NCI-H128 (cell line): ENCODE data around the gene KDM1A.

ENCODE experiments used
- DNase-seq: peaks from one replicate; lab custom pipeline; 2025; ENCODE audit not compliant: unreplicated experiment; lab: John Stamatoyannopoulos, UW

The KDM1A gene

DNA sequence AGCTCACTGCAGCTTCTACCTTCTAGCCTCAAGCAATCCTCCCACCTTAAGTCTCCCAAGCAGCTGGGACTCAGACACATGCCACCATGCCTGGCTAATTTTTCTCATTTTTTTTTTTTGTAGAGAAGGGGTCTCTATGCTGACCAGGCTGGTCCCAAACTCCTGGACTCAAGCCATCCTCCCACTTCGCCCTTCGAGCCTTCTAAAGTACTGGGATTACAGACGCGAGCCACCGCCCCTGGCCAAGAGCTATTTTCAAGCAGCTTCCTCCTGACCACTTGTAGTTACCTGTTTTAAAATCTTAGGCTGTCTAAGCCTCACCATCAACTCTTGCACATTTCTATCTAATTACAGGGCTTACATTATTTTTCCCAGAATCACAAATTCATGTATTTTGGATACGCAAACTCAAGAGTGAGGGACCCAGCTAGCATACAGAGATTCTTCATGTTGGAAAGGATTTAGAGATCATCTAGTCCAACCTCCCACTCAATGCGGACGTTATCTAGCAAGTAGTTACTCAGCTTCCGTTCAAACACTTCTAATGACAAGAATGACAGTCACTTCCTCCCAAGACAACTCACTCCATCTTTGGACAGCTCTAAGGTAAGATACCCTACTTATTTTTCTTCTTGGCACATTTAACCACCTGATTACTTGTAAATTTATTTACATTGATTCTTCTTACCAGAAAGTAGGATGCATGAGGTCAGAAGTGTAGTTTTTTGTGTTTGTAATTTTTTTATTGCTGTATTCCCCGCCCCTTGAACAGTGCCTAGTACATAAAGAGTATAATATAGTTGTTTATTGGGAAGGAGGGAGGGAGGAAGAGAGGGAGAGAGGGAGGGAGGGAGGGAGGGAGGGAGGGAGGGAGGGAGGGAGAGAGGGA lies 84.0 kb downstream of the KDM1A start:
- DNase-seq, result no peak

- DNase-seq, result no peak
These were observed 89.8 kb downstream of the KDM1A start for GRCh38 chr1:23108918-23109533.

GRCh38 chr1:23110391-23110790 lies 91.1 kb downstream of the KDM1A start:
- DNase-seq, result no peak

DNA sequence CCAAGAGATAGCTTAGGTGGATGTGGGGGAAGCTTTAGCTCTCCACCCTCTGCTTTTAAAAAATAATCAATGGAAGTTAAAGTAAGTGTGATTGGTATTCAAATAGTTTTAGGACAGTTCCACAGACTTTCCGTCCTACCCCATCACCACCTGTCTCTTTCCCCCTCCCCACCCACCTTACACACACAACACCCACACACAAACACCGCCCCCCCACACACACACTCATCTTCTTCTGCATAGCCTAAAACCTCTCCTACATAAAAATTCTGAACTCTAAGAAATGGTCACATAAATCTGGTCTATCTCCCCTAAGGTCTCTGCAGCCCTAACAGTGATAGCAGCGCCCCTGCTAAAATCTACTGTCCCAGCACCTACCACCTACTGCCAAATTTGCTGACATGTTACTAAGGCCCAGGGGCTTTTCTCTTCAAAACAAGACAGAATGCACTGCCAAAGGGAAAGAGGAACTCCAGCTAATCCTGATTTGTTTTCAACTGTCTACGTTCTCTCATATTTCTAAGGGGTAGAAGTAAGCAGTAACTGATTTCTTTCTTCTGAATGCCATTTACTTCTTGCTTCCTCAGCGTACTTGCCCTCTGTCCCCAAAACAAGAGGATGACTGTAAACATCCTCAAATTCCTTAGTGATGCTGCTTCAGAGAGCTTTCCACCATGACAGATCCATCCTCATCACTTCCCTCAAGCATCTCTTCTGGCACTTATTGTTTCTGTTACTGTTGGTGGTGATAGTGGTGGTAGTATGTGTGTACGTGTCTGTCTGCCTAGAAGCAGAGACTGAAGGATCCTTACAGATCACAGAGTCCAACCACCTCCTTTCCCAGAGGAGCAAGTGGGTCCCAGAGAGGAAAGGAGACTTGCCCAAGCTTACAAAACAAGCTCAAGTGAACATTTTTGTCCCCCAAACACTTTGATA lies 92.6 kb downstream of the KDM1A start:
- DNase-seq, result no peak

DNA sequence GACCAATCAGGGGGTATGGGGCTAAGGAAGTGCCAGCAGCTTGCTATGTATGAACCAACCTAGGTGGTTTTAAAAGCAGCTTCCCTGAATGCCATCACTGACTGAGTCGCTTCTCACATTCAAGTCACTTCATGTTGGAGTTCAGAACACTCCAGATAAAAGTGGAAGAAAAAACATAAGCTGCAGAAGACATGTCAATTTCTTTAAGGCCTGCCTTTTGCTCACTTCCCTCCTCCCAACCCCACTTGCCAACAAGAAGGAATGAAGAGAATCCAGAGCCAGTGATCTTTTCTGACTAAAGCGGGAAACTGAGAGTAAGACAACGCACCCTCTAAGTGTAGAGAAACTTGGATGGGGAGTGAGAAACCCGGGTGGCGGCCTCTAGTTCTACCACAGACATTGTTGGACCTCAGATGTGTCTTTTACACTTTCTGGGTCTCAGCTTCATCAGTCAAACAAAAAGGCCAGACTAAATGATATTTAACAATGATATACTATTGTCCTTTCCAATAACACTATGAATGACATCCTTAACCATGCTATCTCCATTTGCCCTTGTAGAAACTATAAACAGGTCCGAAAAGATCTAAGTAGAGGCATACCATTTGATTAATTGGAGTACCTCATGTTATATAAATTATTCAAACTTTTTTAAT lies 95.3 kb downstream of the KDM1A start:
- DNase-seq, result no peak

- no peak for DNase-seq
These were observed 97.1 kb downstream of the KDM1A start for GRCh38 chr1:23116216-23116836.

DNA sequence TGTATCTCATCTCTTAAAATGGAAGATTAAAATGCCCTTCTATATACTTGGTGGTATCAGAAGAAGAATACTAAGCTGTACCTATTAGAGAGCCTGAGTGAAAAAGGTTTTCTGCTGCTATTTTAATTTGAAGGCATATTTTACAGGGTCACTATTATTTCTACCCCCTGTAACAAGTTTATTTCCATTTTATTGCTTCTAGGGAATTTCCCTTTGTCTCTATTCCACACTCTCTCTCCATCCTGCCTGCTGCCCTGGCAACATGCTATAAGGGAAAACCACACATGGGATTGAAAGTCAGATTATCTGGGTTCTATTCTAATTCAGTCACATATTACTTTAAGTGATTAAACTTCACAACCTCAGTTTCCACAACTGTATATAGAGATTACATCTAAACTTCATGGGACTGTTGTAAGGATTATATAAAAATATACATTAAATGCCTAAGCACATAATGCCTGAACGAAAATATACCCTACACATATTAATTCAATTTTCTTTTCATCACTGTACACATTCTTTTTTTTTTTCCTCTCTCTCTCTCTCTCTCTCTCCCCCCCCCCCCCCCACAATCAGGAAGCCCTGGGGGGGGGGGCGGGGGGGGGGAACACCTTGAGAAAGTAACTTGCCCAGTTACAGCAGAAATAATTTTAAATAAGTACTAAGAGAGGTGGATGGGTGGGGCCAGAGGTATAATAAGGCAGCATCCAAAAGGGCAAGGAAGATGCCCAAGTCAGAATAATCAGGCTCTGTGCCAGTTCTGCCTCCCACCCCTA lies 97.8 kb downstream of the KDM1A start:
- DNase-seq, result no peak

GRCh38 chr1:23118407-23118806 lies 99.1 kb downstream of the KDM1A start:
- no peak for DNase-seq

DNA sequence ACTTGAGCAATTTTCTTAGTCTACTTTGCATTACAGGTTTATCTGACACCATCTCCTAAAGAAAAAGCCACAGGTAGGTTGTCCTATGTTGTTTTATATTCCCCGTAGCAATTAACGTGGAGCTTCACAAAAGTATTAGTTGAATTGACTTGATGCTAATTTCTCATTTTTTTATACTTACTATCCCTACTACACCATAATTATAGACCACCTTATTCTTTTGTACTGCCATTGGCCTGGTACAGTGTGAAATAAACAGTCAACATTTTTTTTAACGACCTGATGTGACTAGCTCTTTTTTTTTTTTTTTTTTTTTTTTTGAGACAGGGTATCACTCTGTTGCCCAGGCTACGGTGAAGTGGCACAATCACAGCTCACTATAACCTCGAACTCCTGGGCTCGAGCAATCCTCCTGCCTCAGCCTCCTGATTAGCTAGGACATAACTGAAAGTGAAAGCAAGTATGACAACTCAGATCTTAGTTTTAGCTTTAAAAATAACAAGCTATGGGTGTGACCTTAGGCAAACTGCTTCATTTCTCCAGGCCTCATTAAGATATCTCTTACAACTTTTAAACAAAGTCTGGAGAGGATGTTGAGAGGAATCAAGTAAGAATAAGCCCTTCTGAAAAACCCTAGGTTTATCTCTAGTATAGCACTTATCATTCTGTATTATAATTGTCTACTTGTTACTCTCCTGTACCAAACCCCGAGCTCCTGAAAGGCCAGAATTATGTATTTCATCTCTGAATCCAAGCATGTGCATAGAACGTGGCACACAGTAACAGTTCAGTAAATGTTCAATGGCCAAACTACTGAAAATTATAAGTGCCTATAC lies 99.9 kb downstream of the KDM1A start:
- no peak for DNase-seq

GRCh38 chr1:23120383-23120782 lies 101.1 kb downstream of the KDM1A start:
- no peak for DNase-seq

DNA sequence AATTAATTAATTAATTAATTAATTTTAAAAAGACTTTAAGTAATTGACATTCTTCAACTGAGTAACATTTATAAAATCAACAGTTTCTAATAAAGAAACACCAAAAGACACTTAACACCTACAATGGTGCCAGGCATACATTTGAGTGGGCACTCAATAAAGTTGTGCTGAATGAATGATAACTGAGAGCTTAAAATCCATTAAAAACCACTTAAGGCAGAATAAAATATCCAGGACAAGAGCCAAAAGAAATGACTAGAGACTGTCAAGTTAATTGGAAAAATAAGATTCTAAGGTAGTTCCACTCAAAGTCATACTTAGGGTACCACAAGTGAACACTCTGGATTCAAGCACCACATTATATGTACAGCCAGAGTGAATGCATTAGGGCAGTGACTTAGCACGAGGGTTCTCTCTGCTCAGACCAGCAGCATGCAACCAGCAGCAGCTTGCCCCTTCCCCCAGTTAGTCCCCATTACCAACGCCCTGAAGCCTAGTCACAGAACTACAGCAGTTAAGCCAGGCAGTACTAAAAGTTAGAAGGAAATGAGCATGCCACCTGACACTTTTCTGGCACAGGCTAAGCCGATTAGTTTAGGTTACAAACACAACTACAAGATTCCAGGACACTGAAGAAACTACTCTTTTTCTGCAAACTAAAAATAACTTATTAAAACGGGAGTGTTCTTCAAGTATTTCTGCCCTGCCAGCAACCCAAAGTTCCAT lies 102.9 kb downstream of the KDM1A start:
- DNase-seq, result no peak

- DNase-seq, result no peak
These were observed 103.5 kb downstream of the KDM1A start for GRCh38 chr1:23122796-23123195.

GRCh38 chr1:23123528-23123927 lies 104.3 kb downstream of the KDM1A start:
- no peak for DNase-seq

DNA sequence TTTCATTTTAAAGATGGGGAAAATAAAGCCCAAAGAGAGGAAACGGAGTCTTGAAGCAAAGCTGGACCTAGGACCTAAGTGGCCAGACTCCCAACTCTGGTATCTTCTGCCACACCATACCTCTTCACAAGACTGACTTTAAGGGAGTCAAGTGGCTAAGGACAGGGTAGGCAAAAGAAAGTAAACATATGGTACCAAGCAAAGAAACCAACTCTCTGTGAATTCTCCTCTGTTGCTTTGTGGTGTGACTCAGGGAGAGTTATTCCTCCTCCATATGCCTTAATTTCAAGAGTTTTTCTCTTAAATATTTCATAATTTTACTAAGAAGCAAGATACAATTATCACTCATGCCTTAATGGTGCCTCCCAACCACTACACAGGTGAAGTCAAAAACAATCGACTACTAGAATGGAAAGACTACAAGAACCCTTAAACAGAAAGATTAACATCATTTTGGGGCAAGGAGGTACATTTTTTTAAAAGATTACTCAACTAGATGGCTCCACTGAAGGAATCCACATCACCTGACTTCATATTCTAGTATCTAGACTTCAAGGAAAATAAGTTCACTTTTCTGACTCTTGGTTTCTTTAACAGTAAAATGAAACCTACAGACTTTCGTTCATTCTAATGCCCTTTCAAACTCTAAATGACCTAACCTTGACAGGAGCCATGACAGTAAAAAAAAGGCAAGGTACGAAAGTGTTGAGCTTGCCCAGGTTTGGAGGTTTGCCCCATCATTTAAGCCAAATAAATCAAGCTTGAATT lies 105.2 kb downstream of the KDM1A start:
- DNase-seq, result no peak

DNA sequence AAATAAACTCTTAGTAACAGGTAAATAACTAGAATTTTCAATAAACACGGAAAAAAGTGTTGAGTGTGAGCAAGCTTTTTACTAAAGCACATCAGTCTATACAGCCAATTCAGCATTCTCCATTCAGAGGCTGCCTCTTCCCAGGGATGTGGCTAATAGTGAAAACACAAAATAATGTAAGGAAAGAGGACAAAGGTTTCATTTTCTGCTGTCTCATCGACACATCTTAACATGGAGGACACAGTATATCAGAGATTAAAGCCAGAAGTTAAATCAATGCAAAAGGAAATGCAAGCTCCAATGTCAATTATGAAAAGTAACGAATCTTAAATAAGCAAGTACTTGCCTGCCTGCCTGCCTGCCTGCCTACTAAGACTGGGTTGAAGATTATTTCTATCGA lies 106.2 kb downstream of the KDM1A start:
- no peak for DNase-seq

DNA sequence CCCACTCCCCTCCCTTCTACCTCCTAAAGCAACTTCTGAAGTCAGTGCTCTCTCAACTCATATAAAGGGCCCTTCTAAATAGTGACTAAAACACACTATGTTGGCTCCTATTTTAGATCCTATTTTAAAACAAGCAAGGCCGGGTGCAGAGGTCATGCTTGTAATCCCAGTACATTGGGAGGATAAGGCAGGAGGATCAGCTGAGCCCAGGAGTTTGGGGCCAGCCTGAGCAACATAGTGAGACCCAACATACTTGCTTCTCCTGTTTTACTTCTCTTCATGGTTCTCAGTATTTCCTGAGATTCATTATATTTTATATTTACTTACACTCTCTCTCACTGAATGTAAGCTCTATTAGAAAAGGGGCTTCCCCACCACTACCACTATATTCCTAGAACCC lies 106.9 kb downstream of the KDM1A start:
- no peak for DNase-seq

GRCh38 chr1:23126801-23127200 lies 107.5 kb downstream of the KDM1A start:
- DNase-seq, result no peak
